ENCODE measurements around the gene KCNMA1. TPM values are rescaled to one million over a fixed set of nuclear protein-coding genes. Genes with fewer than 3 reads are reported as not detected.
A peak's percentile ranks its signal among the peaks of the same experiment; 100 is the strongest.

The KCNMA1 gene
- total RNA-seq, 1 experiment from 2014 or later = 0.49 TPM

GRCh38 chr10:77351386-77351785 lies 286.2 kb downstream of the KCNMA1 start:
- POLR2A ChIA-PET = no interaction called here
- BruUV-seq (replicated peaks) = no TSS peak
- intact Hi-C loops (cut with micrococcal nuclease) = loop anchor here (5.0 kb wide), 1 partner anchor 156 kb away; no protein-coding TSS in a partner anchor
- Histone ChIP-seq H3K9me3 (ENCODE audit: control insufficient read depth in 1 of 2, insufficient read depth in 1 of 2, low read depth in 1 of 2, low read length in 2 of 2) (no peaks in the 10 kb centered on the region), H4K20me1 (ENCODE audit: insufficient read depth) (no peaks in the 10 kb centered on the region), H3K4me2 (ENCODE audit: low read length) (peak overlapping the region; percentile 51), H3K9ac (ENCODE audit: low read length) (no peak overlapping the region), H3K4me3 (replicated peaks in 1 of 2; ENCODE audit: low read depth in 1 of 2, low read length in 2 of 2) (no peak overlapping the region), H3K9me2 (ENCODE audit: insufficient read depth) (no peaks in the 10 kb centered on the region), H2AFZ (ENCODE audit: low read depth, low read length, poor library complexity, severe bottlenecking) (no peak overlapping the region), H3K36me3 (ENCODE audit: control insufficient read depth in 1 of 2, insufficient read depth in 2 of 2, low read length in 2 of 2) (no peaks in the 10 kb centered on the region), H3K27me3 (ENCODE audit: insufficient read depth, low read length) (peaks cover 26% of the 10 kb centered on the region; the same call in 1 of the 2 replicates), H3K79me2 (ENCODE audit: insufficient read depth, low read length) (no peaks in the 10 kb centered on the region), H3K27ac (ENCODE audit: low read depth, low read length) (no peak overlapping the region), H3K4me1 (ENCODE audit: control insufficient read depth in 1 of 2, insufficient read depth in 2 of 2, low read length in 2 of 2) (peaks cover 13 to 19% of the 10 kb centered on the region in 2 experiments)
- CTCF ChIA-PET = no interaction called here
- DNase-seq (ENCODE audit: low read depth, low spot score) (no peak), ATAC-seq (no peak)
- RAD21 ChIA-PET (ENCODE audit: low non-redundant PET in 1 of 2, low total read pairs in 2 of 2, uncharacterized antibody in 2 of 2, unreplicated experiment in 2 of 2) = no interaction called here
- TF ChIP-seq POLR2AphosphoS5 (IDR thresholded peaks at IDR 0.05; ENCODE audit: low read depth, low read length) = no peak
- no peak for TF ChIP-seq JUND (IDR thresholded peaks at IDR 0.05)
- TF ChIP-seq EZH2phosphoT487 (IDR thresholded peaks at IDR 0.05; ENCODE audit: borderline replicate concordance) = no peak
- TF ChIP-seq EZH2 (IDR thresholded peaks at IDR 0.05) = no peak
- no peak for TF ChIP-seq SP1 (IDR thresholded peaks at IDR 0.05; ENCODE audit: low read depth)
- no peak for TF ChIP-seq EGR1 (IDR thresholded peaks at IDR 0.05; ENCODE audit: low read depth)
- no peak for TF ChIP-seq REST (IDR thresholded peaks at IDR 0.05; ENCODE audit: low read depth)
- no peak for TF ChIP-seq ZFX (IDR thresholded peaks at IDR 0.05)
- TF ChIP-seq RAD21 (IDR thresholded peaks at IDR 0.05; ENCODE audit: low read depth) = no peak
- TF ChIP-seq TCF7L2 (IDR thresholded peaks at IDR 0.05; ENCODE audit: borderline replicate concordance, extremely low read depth, insufficient read depth, insufficient read length) = no peak
- no peak for TF ChIP-seq CTCF (IDR thresholded peaks at IDR 0.05 in 2 of 3, conservative IDR thresholded peaks at IDR 0.05 in 1 of 3; ENCODE audit: borderline replicate concordance in 1 of 3, insufficient read depth in 1 of 3, low read depth in 2 of 3, low read length in 2 of 3)
- no peak for TF ChIP-seq ELF1 (IDR thresholded peaks at IDR 0.05; ENCODE audit: borderline replicate concordance, low read depth)
- no peak for TF ChIP-seq SRF (IDR thresholded peaks at IDR 0.05; ENCODE audit: low read depth)
- no peak for TF ChIP-seq MAX (IDR thresholded peaks at IDR 0.05)
- no peak for TF ChIP-seq POLR2A (IDR thresholded peaks at IDR 0.05; ENCODE audit: borderline replicate concordance, extremely low read depth, insufficient read depth, insufficient read length)
- TF ChIP-seq CBX3 (IDR thresholded peaks at IDR 0.05; ENCODE audit: low read depth) = no peak
- TF ChIP-seq SIN3A (IDR thresholded peaks at IDR 0.05; ENCODE audit: low read depth) = no peak
- TF ChIP-seq ATF3 (IDR thresholded peaks at IDR 0.05) = no peak
- TF ChIP-seq ZBTB33 (IDR thresholded peaks at IDR 0.05; ENCODE audit: extremely low read depth, insufficient replicate concordance, low read length) = no peak

Measured in HCT116 (cell line).